ENCODE data around the gene CHRNA4. TPM values are rescaled to one million over a fixed set of nuclear protein-coding genes. Genes with fewer than 3 reads are reported as not detected.

The CHRNA4 gene
- total and polyA plus RNA-seq, 9 of the 15 experiments (the other 6 are each of a cell fraction or from before 2014, with no cell fraction given) = not detected

GRCh38 chr20:63409066-63409833 lies 48.1 kb upstream of the CHRNA4 start:
- BruUV-seq (replicated peaks) = no TSS peak

GRCh38 chr20:63408684-63409046 lies 47.5 kb upstream of the CHRNA4 start:
- WGBS (ENCODE audit: insufficient coverage, low coverage, missing lambda C conversion rate) = 6% methylated on average over 13 of the region's 21 CpGs
- H3K9ac ChIP-seq (ENCODE audit: insufficient read depth in 1 of 2, low read depth in 2 of 2, low read length in 2 of 2) = no peak overlapping the region
- no peak overlapping the region for H3K4me3 ChIP-seq
- in situ Hi-C loops (cut with MboI) (no loop called here), intact Hi-C loops (cut with micrococcal nuclease) (no loop called here)
- no peak for ATAC-seq
- no peak for FAIRE-seq
- no peak overlapping the region for H2AFZ ChIP-seq (ENCODE audit: low read depth, low read length)
- no peaks in the 10 kb centered on the region for H3K36me3 ChIP-seq (ENCODE audit: control insufficient read depth, insufficient read depth, low read length)
- H3K9me3 ChIP-seq (replicated peaks; ENCODE audit: control insufficient read depth, insufficient read depth, low read depth, low read length) = no peaks in the 10 kb centered on the region
- BruUV-seq (replicated peaks) = no TSS peak
- peaks cover 0 to 52% of the 10 kb centered on the region in 2 experiments; a peak in 2 of 5 replicates for H3K4me1 ChIP-seq (replicated peaks in 1 of 2; ENCODE audit: control insufficient read depth in 2 of 2, insufficient read depth in 2 of 2, low read length in 2 of 2)
- no peaks in the 10 kb centered on the region for H3K79me2 ChIP-seq (ENCODE audit: control insufficient read depth, insufficient read depth, low read length)
- peaks cover 21 to 94% of the 10 kb centered on the region in 2 experiments; a peak in 4 of 5 replicates for H3K27me3 ChIP-seq (ENCODE audit: control insufficient read depth in 2 of 2, insufficient read depth in 2 of 2, low read length in 2 of 2)
- H3K27ac ChIP-seq (ENCODE audit: extremely low read depth, low read depth, low read length) = no peak overlapping the region
- no peak overlapping the region for H3K4me2 ChIP-seq (ENCODE audit: insufficient read depth, low read length)
- no peaks in the 10 kb centered on the region for H4K20me1 ChIP-seq (replicated peaks; ENCODE audit: control insufficient read depth, insufficient read depth, low read length)
- ChIA-PET POLR2A (no interaction called here), CTCF (ENCODE audit: low intra/inter-chr PET ratio) (no interaction called here)
- no peak for DNase-seq (ENCODE audit: extremely low read depth in 1 of 4, low spot score in 3 of 4)
- H3K9me1 ChIP-seq (ENCODE audit: control insufficient read depth, insufficient read depth, low read length) = no peaks in the 10 kb centered on the region
- TF ChIP-seq EGR1 (conservative IDR thresholded peaks at IDR 0.05) (no peak), SFPQ (IDR thresholded peaks at IDR 0.05; ENCODE audit: low read depth, low read length) (no peak), RNF2 (IDR thresholded peaks at IDR 0.05) (no peak), ETV5 (CRISPR knock-in tag; IDR thresholded peaks at IDR 0.05; ENCODE audit: low read depth) (no peak), STAG1 (CRISPR knock-in tag; IDR thresholded peaks at IDR 0.05; ENCODE audit: borderline replicate concordance) (no peak)

More at GRCh38 chr20:63409066-63409833, 48.1 kb upstream of the CHRNA4 start:
- H4K20me1 ChIP-seq (replicated peaks; ENCODE audit: control insufficient read depth, insufficient read depth, low read length) = no peaks in the 10 kb centered on the region
- no peaks in the 10 kb centered on the region for H3K9me3 ChIP-seq (replicated peaks; ENCODE audit: control insufficient read depth, insufficient read depth, low read depth, low read length)
- CTCF ChIA-PET (ENCODE audit: low intra/inter-chr PET ratio) = no interaction called here
- no peaks in the 10 kb centered on the region for H3K9me1 ChIP-seq (ENCODE audit: control insufficient read depth, insufficient read depth, low read length)
- POLR2A ChIA-PET = interaction anchor here (0.6 to 0.8 kb wide), 2 partner anchors 31 to 217 kb away, joined by 3 read pairs; partner anchors contain the start of gene GMEB2
- TF ChIP-seq EZH2 (IDR thresholded peaks at IDR 0.05; ENCODE audit: borderline replicate concordance, low read depth, low read length) (no peak), GABPA (tag; conservative IDR thresholded peaks at IDR 0.05; ENCODE audit: low read depth) (peak; percentile 37; the same call in 1 of the 2 replicates)
- H3K79me2 ChIP-seq (ENCODE audit: control insufficient read depth, insufficient read depth, low read length) = no peaks in the 10 kb centered on the region
- no peak overlapping the region for H3K4me2 ChIP-seq (ENCODE audit: insufficient read depth, low read length)
- no peak overlapping the region for H3K27ac ChIP-seq (ENCODE audit: extremely low read depth, low read depth, low read length)
- H3K27me3 ChIP-seq (ENCODE audit: control insufficient read depth in 2 of 2, insufficient read depth in 2 of 2, low read length in 2 of 2) = peaks cover 21 to 96% of the 10 kb centered on the region in 2 experiments; a peak in 4 of 5 replicates
- 17% methylated on average over 20 of the region's 21 CpGs for WGBS (ENCODE audit: insufficient coverage, low coverage, missing lambda C conversion rate)
- no peak overlapping the region for H3K4me3 ChIP-seq
- H3K4me1 ChIP-seq (replicated peaks in 1 of 2; ENCODE audit: control insufficient read depth in 2 of 2, insufficient read depth in 2 of 2, low read length in 2 of 2) = peaks cover 0 to 54% of the 10 kb centered on the region in 2 experiments; a peak in 2 of 5 replicates
- no peak for FAIRE-seq
- ATAC-seq = no peak
- H3K36me3 ChIP-seq (ENCODE audit: control insufficient read depth, insufficient read depth, low read length) = no peaks in the 10 kb centered on the region
- H2AFZ ChIP-seq (ENCODE audit: low read depth, low read length) = no peak overlapping the region
- no peak overlapping the region for H3K9ac ChIP-seq (ENCODE audit: insufficient read depth in 1 of 2, low read depth in 2 of 2, low read length in 2 of 2)
- in situ Hi-C loops (cut with MboI) = no loop called here
- DNase-seq (ENCODE audit: extremely low read depth in 1 of 4, low spot score in 3 of 4) = no peak
- intact Hi-C loops (cut with micrococcal nuclease) = no loop called here

Data from K562 (cell line).